ENCODE data around the gene C6orf47. TPM values are rescaled to one million over a fixed set of nuclear protein-coding genes. Genes with fewer than 3 reads are reported as not detected.

C6orf47 gene
- total RNA-seq, 1 experiment from 2014 or later = 20.8 TPM

- DNase-seq (ENCODE audit: low spot score) = no peak
These were observed 23.6 kb downstream of the C6orf47 start for GRCh38 chr6:31636698-31637596.

GRCh38 chr6:31634969-31635575 lies 25.5 kb downstream of the C6orf47 start:
- no peak for DNase-seq (ENCODE audit: low spot score)

GRCh38 chr6:31634131-31634530 lies 26.4 kb downstream of the C6orf47 start:
- no peak for DNase-seq (ENCODE audit: low spot score)

GRCh38 chr6:31633447-31633846 lies 27.1 kb downstream of the C6orf47 start:
- no peak for DNase-seq (ENCODE audit: low spot score)

- no peak for DNase-seq (ENCODE audit: low spot score)
These were observed 28.2 kb downstream of the C6orf47 start for GRCh38 chr6:31632279-31632946.

- DNase-seq (ENCODE audit: low spot score) = no peak
These were observed 28.8 kb downstream of the C6orf47 start for GRCh38 chr6:31631681-31632278.

- no peak for DNase-seq (ENCODE audit: low spot score)
These were observed 29.4 kb downstream of the C6orf47 start for GRCh38 chr6:31631209-31631608.

GRCh38 chr6:31630177-31630934 lies 30.2 kb downstream of the C6orf47 start:
- no peak for DNase-seq (ENCODE audit: low spot score)

- DNase-seq (ENCODE audit: low spot score) = no peak
These were observed 31.6 kb downstream of the C6orf47 start for GRCh38 chr6:31629014-31629413.

- DNase-seq (ENCODE audit: low spot score) = no peak
These were observed 32.8 kb downstream of the C6orf47 start for GRCh38 chr6:31627690-31628287.

- DNase-seq (ENCODE audit: low spot score) = no peak
These were observed 33.6 kb downstream of the C6orf47 start for GRCh38 chr6:31626952-31627351.

- no peak for DNase-seq (ENCODE audit: low spot score)
These were observed 36.5 kb downstream of the C6orf47 start for GRCh38 chr6:31624070-31624469.

GRCh38 chr6:31622684-31623091 lies 37.9 kb downstream of the C6orf47 start:
- DNase-seq (ENCODE audit: low spot score) = no peak

- no peak for DNase-seq (ENCODE audit: low spot score)
These were observed 38.6 kb downstream of the C6orf47 start for GRCh38 chr6:31621991-31622390.

- no peak for DNase-seq (ENCODE audit: low spot score)
These were observed 39.1 kb downstream of the C6orf47 start for GRCh38 chr6:31621320-31621939.

GRCh38 chr6:31620586-31621319 lies 39.8 kb downstream of the C6orf47 start, which contains the start of gene PRRC2A:
PRRC2A (plus strand) TSS chr6:31620715; CDS start chr6:31622790, 2,075 bp downstream.
- peak; percentile 66 for DNase-seq (ENCODE audit: low spot score)

- peak; percentile 99 for DNase-seq (ENCODE audit: low spot score)
These were observed 40.6 kb downstream of the C6orf47 start for GRCh38 chr6:31619805-31620585.

GRCh38 chr6:31617010-31617409 lies 43.6 kb downstream of the C6orf47 start:
- no peak for DNase-seq (ENCODE audit: low spot score)

GRCh38 chr6:31615748-31616147 lies 44.8 kb downstream of the C6orf47 start:
- no peak for DNase-seq (ENCODE audit: low spot score)
